K562 (cell line): ENCODE results near the gene LRPAP1. TPM values are rescaled to one million over a fixed set of nuclear protein-coding genes. Genes with fewer than 3 reads are reported as not detected.

Source experiments
- ATAC-seq: fragments of 200-7000 bp; cut with Tn5 transposase; 3 replicates; pipeline ENCODE4 v1.9.1; 2020; ENCODE audit warnings: moderate library complexity
- BruUV-seq: library from RNA; stranded (reverse); fragments of 400-500 nt; replicated peaks from 2 replicates; lab custom pipeline; 2021; lab: Mats Ljungman, UMichigan
- CTCF ChIA-PET: fragments of 300-600 bp; formaldehyde crosslinking; extraction: SDS; loops from one replicate; lab custom pipeline; 2021; ENCODE audit warnings: low intra/inter-chr PET ratio; lab: Yijun Ruan, JAX
- POLR2A ChIA-PET: fragments of 300-600, 350-650 bp; sonication (Branson Sonifier 250); formaldehyde crosslinking; extraction: SDS; loops from one replicate; lab custom pipeline; 2021; ENCODE audit warnings: antibody characterized with exemption, inconsistent platforms; lab: Yijun Ruan, JAX
- DNase-seq, 4 experiments: peaks; one replicate each; pipeline versions ENCODE4 v3.0.0 to v3.0.0-alpha.2; 2011 to 2018; ENCODE audit warnings: low spot score in 3 of 4, mixed read lengths in 3 of 4; ENCODE audit errors: extremely low read depth in 1 of 4
- FAIRE-seq: peaks from 2 replicates; lab custom pipeline; 2011; peaks lifted over from hg19 to GRCh38; lab: Jason Lieb, UNC
- H2AFZ ChIP-seq: 2 replicates; pipeline ENCODE4 v1.6.0; 2011; ENCODE audit warnings: low read depth, low read length, control low read depth, inconsistent platforms
- H3K27ac ChIP-seq: fragments of 200-600 bp; 3 replicates; pipeline ENCODE4 v1.8.0; 2011; ENCODE audit warnings: low read depth, mild to moderate bottlenecking, control low read depth, inconsistent platforms, low read length, moderate library complexity, mixed read lengths; ENCODE audit errors: extremely low read depth
- H3K27me3 ChIP-seq, 2 experiments: fragments of 300-600 bp in 1 of 2; 2 replicates in 1 of 2; 3 replicates in 1 of 2; pipeline versions ENCODE4 v1.6.0 to v1.8.0; 2011; ENCODE audit warnings: inconsistent platforms in 2 of 2, low read length in 2 of 2, mild to moderate bottlenecking in 1 of 2, mixed read lengths in 1 of 2, moderate library complexity in 1 of 2; ENCODE audit not compliant: control insufficient read depth in 2 of 2, insufficient read depth in 2 of 2
- H3K36me3 ChIP-seq: fragments of 300-600 bp; 3 replicates; pipeline ENCODE4 v1.8.0; 2011; ENCODE audit warnings: mild to moderate bottlenecking, low read length, inconsistent platforms; ENCODE audit not compliant: control insufficient read depth, insufficient read depth
- H3K4me1 ChIP-seq, 2 experiments: fragments of 200-600 bp in 1 of 2; replicated peaks in 1 of 2; 2 replicates in 1 of 2; 3 replicates in 1 of 2; pipeline versions ENCODE4 v1.5.1 to v1.8.0; 2011; ENCODE audit warnings: inconsistent platforms in 2 of 2, low read length in 2 of 2, mild to moderate bottlenecking in 1 of 2, mixed read lengths in 1 of 2, moderate library complexity in 1 of 2; ENCODE audit not compliant: control insufficient read depth in 2 of 2, insufficient read depth in 2 of 2
- H3K4me2 ChIP-seq: 2 replicates; pipeline ENCODE4 v1.6.1; 2011; ENCODE audit warnings: low read length, control low read depth, inconsistent platforms, mixed read lengths; ENCODE audit not compliant: insufficient read depth
- H3K4me3 ChIP-seq: fragments of 200-600 bp; sonication (generic), shearing (Covaris generic); 2 replicates; pipeline ENCODE4 v1.5.1; 2016; ENCODE audit warnings: control low read depth, inconsistent platforms
- H3K79me2 ChIP-seq: fragments of 200-600 bp; 3 replicates; pipeline ENCODE4 v1.8.0; 2011; ENCODE audit warnings: low read length, inconsistent platforms; ENCODE audit not compliant: control insufficient read depth, insufficient read depth
- H3K9ac ChIP-seq, 2 experiments: 2 replicates each; pipeline versions ENCODE4 v1.6.0 to v1.6.1; 2011; ENCODE audit warnings: low read depth in 2 of 2, low read length in 2 of 2, control low read depth in 1 of 2, inconsistent platforms in 1 of 2, mild to moderate bottlenecking in 1 of 2, mixed read lengths in 1 of 2; ENCODE audit not compliant: insufficient read depth in 1 of 2
- H3K9me1 ChIP-seq: one replicate; pipeline ENCODE4 v1.6.0; 2011; ENCODE audit warnings: inconsistent platforms, mild to moderate bottlenecking, low read length, moderate library complexity; ENCODE audit not compliant: control insufficient read depth, insufficient read depth
- H3K9me3 ChIP-seq: replicated peaks from 2 replicates; pipeline ENCODE4 v1.5.1; 2011; ENCODE audit warnings: low read depth, low read length, inconsistent platforms; ENCODE audit not compliant: control insufficient read depth, insufficient read depth
- H4K20me1 ChIP-seq: replicated peaks from 2 replicates; pipeline ENCODE4 v1.6.1; 2011; ENCODE audit warnings: low read length, inconsistent platforms, mixed read lengths; ENCODE audit not compliant: control insufficient read depth, insufficient read depth
- C11orf30 ChIP-seq: fragments of 450-650 bp; IDR thresholded peaks from 2 replicates; pipeline ENCODE4 v1.6.1; 2016; ENCODE audit warnings: low read depth, mild to moderate bottlenecking
- EZH2 ChIP-seq: IDR thresholded peaks from 2 replicates; pipeline ENCODE4 v1.6.1; 2012; ENCODE audit warnings: low read depth, mild to moderate bottlenecking, inconsistent platforms, low read length, borderline replicate concordance
- IRF2 ChIP-seq: sonication (generic); formaldehyde crosslinking; IDR thresholded peaks from 2 replicates; pipeline ENCODE4 v1.8.1; 2022; ENCODE audit warnings: mild to moderate bottlenecking, missing genetic modification reagents
- KLF16 ChIP-seq: IDR thresholded peaks from 2 replicates; pipeline ENCODE4 v1.6.1; 2016; ENCODE audit warnings: antibody characterized with exemption
- NCOR1 ChIP-seq: fragments of 450-650 bp; IDR thresholded peaks from 2 replicates; pipeline ENCODE4 v1.6.1; 2016; ENCODE audit warnings: mild to moderate bottlenecking, moderate library complexity
- POLR2AphosphoS5 ChIP-seq: IDR thresholded peaks from 2 replicates; pipeline ENCODE4 v1.6.1; 2011; ENCODE audit warnings: mild to moderate bottlenecking, low read depth, low read length, moderate library complexity; ENCODE audit not compliant: control insufficient read depth, insufficient read depth
- SMC3 ChIP-seq: conservative IDR thresholded peaks from 2 replicates; pipeline ENCODE4 v1.6.1; 2011; ENCODE audit warnings: low read depth, low read length, improper control_type of control experiment; ENCODE audit not compliant: insufficient read depth
- TGIF2 ChIP-seq: sonication (generic); formaldehyde crosslinking; IDR thresholded peaks from 2 replicates; pipeline ENCODE4 v1.8.1; 2022; ENCODE audit warnings: mild to moderate bottlenecking, missing genetic modification reagents, moderate library complexity
- TRIM24 ChIP-seq, 2 experiments: fragments of 450-650 bp; IDR thresholded peaks; 2 replicates each; pipeline ENCODE4 v1.6.1; 2016
- ZNF778 ChIP-seq: fragments of 450-650 bp; formaldehyde crosslinking; IDR thresholded peaks from 2 replicates; pipeline ENCODE4 v1.4.0; 2020; ENCODE audit warnings: mild to moderate bottlenecking, moderate library complexity
- ZNF79 ChIP-seq: fragments of 250-450 bp; sonication (Bioruptor Pico); IDR thresholded peaks from 2 replicates; pipeline ENCODE4 v1.4.0; 2020; ENCODE audit warnings: low read depth, mild to moderate bottlenecking, moderate library complexity
- WGBS: fragments of 100-300 bp; shearing (Covaris generic); methylation state at CpG from one replicate; pipeline ENCODE4 v1.1.6; 2016; ENCODE audit warnings: low coverage, mixed read lengths; ENCODE audit not compliant: insufficient coverage; ENCODE audit errors: missing lambda C conversion rate; 5-methylcytosine and 5-hydroxymethylcytosine counted together
- in situ Hi-C: fragments of 300-500 bp; cut with MboI; formaldehyde crosslinking; loops from 4 replicates; pipeline ENCODE4 v1.15.0; 2018; ENCODE audit warnings: inconsistent platforms, mixed read lengths
- intact Hi-C: fragments of 100-400 bp; cut with micrococcal nuclease; formaldehyde crosslinking; loops from 2 replicates; pipeline ENCODE4 v1.14.2; 2022
- polyA plus RNA-seq, 8 experiments: library from polyadenylated mRNA; depleted of rRNA in 4 of 8; stranded (reverse) in 5 of 8; unstranded in 3 of 8; fragments of >200 nt; fragmentation: Nextera tagmentation in 2 of 8; fragmentation: Illumina TruSeq in 1 of 8; extraction: Ambion mirVana in 2 of 8; extraction: Trizol in 1 of 8; gene quantifications; 2 replicates each; pipeline versions ENCODE4 v1.2.1 to v1.2.3, GENCODE V29; 2011 to 2014; ENCODE audit warnings: inconsistent platforms in 1 of 8, missing spikeins in 1 of 8
- total RNA-seq, 7 experiments: library from RNA; depleted of rRNA in 6 of 7; stranded (reverse); fragments of >200 nt in 6 of 7; fragmentation: Illumina TruSeq in 2 of 7; extraction: Trizol in 2 of 7; gene quantifications; 2 replicates each; pipeline versions ENCODE4 v1.2.1 to v1.2.3, GENCODE V29; 2011 to 2021; ENCODE audit warnings: low replicate concordance in 1 of 7
- TF ChIP-seq, protein P1 (sequence below): fragments of 450-650 bp; IDR thresholded peaks from 2 replicates; pipeline ENCODE4 v1.6.1; 2016
- TF ChIP-seq, protein P2 (sequence below), 2 experiments: fragments of 200-800 bp in 1 of 2; sonication (Bioruptor generic) in 1 of 2; sonication (generic) in 1 of 2; formaldehyde crosslinking in 1 of 2; IDR thresholded peaks in 1 of 2; conservative IDR thresholded peaks in 1 of 2; 2 replicates each; pipeline versions ENCODE4 v1.5.0 to v1.6.1; 2016 to 2020; ENCODE audit warnings: missing compliant biosample characterization in 1 of 2, missing genetic modification characterization in 1 of 2, missing genetic modification reagents in 1 of 2
- TF ChIP-seq, protein P3 (sequence below): sonication (generic); formaldehyde crosslinking; IDR thresholded peaks from 2 replicates; pipeline ENCODE4 v1.8.0; 2022; ENCODE audit warnings: missing genetic modification reagents, mild to moderate bottlenecking, borderline replicate concordance
- TF ChIP-seq, protein P4 (sequence below): sonication (generic); formaldehyde crosslinking; IDR thresholded peaks from 2 replicates; pipeline ENCODE4 v1.8.0; 2022; ENCODE audit warnings: mild to moderate bottlenecking, missing genetic modification reagents

The LRPAP1 gene
- total and polyA plus RNA-seq, 9 of the 15 experiments (the other 6 are each of a cell fraction or from before 2014, with no cell fraction given), result 1.1 to 75.5 (median 41.8) TPM

DNA sequence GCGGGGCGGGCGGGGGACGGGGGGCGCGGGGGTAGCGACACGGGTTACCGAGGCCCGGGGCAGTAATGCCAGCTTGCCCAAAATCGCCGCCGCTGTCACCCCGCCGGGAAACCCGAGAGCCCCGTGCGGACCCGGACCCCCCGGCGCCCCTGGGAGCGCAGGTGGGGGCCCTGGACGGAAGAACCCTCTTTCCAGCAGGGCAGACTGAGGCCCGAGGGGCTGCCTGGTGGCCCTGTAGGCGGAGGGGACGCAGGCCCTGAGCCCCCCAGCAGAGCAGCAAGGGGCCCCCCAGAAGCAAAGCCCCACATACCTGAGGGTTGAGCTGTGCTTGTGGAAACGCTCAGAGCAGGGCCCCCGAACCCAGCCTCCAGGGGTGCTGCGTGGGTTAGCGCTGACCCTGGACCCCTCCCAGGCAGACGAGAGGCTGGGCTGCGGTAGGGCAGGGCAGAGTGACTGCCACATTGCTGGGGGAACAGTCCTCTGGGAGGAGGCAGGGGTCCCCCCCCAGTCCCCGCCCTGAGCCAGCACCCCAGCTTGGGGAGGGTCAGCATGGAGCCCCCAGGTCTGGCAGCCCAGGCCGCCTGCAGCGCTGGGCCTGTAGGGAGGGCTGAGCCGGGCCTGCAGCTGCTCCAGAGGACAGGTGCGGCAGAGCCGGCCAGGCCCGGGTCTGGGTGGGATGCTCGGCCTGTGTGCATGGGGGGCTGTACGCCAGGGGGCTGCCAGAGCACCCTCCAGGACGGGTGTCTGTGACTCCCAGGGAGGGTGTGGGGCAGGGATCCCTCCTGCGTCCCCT is 68.5 kb downstream of the LRPAP1 start:
- Histone ChIP-seq H4K20me1 (peaks cover 12% of the 10 kb centered on the region; the same call in 1 of the 2 replicates), H3K9me3 (peaks cover 7% of the 10 kb centered on the region; the same call in 1 of the 2 replicates), H3K36me3 (no peaks in the 10 kb centered on the region), H3K27ac (no peak overlapping the region), H3K27me3 (peaks cover 25 to 60% of the 10 kb centered on the region in 2 experiments), H3K4me3 (no peak overlapping the region), H3K9ac (no peak overlapping the region), H2AFZ (no peak overlapping the region), H3K4me1 (peaks cover 0 to 34% of the 10 kb centered on the region in 2 experiments; a peak in 2 of 5 replicates), H3K79me2 (no peaks in the 10 kb centered on the region), H3K9me1 (peaks cover 2% of the 10 kb centered on the region), H3K4me2 (no peak overlapping the region)
- 2% methylated on average over 11 of the region's 43 CpGs for WGBS
- TF ChIP-seq C11orf30 (no peak), SMC3 (no peak), TRIM24 (IDR thresholded peaks at IDR 0.05) (no peak), KLF16 (no peak), ZNF778 (no peak), EZH2 (no peak), TGIF2 (no peak), IRF2 (CRISPR knock-in tag) (no peak), NCOR1 (no peak), POLR2AphosphoS5 (no peak), ZNF79 (no peak)
- TF ChIP-seq, protein P1, sequence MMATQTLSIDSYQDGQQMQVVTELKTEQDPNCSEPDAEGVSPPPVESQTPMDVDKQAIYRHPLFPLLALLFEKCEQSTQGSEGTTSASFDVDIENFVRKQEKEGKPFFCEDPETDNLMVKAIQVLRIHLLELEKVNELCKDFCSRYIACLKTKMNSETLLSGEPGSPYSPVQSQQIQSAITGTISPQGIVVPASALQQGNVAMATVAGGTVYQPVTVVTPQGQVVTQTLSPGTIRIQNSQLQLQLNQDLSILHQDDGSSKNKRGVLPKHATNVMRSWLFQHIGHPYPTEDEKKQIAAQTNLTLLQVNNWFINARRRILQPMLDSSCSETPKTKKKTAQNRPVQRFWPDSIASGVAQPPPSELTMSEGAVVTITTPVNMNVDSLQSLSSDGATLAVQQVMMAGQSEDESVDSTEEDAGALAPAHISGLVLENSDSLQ, result no peak
- TF ChIP-seq, protein P2, sequence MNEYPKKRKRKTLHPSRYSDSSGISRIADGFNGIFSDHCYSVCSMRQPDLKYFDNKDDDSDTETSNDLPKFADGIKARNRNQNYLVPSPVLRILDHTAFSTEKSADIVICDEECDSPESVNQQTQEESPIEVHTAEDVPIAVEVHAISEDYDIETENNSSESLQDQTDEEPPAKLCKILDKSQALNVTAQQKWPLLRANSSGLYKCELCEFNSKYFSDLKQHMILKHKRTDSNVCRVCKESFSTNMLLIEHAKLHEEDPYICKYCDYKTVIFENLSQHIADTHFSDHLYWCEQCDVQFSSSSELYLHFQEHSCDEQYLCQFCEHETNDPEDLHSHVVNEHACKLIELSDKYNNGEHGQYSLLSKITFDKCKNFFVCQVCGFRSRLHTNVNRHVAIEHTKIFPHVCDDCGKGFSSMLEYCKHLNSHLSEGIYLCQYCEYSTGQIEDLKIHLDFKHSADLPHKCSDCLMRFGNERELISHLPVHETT (CRISPR knock-in tag; conservative IDR thresholded peaks at IDR 0.05 in 1 of 2, IDR thresholded peaks at IDR 0.05 in 1 of 2), result no peak
- TF ChIP-seq, protein P3, sequence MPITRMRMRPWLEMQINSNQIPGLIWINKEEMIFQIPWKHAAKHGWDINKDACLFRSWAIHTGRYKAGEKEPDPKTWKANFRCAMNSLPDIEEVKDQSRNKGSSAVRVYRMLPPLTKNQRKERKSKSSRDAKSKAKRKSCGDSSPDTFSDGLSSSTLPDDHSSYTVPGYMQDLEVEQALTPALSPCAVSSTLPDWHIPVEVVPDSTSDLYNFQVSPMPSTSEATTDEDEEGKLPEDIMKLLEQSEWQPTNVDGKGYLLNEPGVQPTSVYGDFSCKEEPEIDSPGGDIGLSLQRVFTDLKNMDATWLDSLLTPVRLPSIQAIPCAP (CRISPR knock-in tag), result no peak
- TF ChIP-seq, protein P4, sequence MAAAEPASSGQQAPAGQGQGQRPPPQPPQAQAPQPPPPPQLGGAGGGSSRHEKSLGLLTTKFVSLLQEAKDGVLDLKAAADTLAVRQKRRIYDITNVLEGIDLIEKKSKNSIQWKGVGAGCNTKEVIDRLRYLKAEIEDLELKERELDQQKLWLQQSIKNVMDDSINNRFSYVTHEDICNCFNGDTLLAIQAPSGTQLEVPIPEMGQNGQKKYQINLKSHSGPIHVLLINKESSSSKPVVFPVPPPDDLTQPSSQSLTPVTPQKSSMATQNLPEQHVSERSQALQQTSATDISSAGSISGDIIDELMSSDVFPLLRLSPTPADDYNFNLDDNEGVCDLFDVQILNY, result no peak
- no TSS peak for BruUV-seq
- no peak for FAIRE-seq
- POLR2A ChIA-PET, result interaction anchor here (1.3 kb wide), 1 partner anchor 328 kb away, joined by 4 read pairs; no protein-coding TSS in a partner anchor
- CTCF ChIA-PET, result no interaction called here
- ATAC-seq, result no peak
- in situ Hi-C loops, result no loop called here
- DNase-seq, result no peak
- intact Hi-C loops, result no loop called here
